ENCODE results near the gene CFAP221.

DNA sequence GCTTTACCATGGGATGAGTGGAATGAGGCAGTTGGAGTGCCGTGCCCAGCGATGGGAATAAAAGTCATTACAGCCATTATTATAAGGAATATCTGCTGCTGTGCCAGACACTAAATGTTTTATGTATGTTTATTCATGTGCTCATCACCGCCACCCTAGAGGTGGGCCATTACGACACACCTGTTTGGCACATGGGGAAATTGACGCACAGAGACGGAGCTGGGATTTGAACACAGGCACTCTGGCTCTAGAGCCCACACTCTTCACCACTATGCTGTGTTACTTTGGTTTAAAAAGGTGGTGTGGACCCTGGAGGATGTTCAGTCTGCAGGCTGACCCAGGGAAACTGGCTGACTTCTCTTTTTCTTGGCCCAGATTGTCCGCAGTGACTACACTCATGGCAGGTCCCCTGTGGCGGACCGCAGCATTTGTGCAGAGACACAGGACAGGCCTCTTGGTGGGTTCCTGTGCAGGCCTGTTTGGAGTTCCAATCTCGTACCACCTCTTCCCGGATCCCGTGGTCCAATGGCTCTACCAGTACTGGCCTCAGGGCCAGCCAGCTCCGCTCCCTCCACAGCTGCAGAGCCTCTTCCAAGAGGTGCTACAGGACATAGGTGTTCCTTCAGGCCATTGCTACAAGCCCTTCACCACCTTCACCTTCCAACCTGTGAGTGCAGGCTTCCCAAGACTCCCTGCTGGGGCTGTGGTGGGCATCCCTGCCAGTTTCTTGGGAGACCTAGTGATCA is 136.4 kb downstream of the CFAP221 start:
- TF ChIP-seq, protein P1, sequence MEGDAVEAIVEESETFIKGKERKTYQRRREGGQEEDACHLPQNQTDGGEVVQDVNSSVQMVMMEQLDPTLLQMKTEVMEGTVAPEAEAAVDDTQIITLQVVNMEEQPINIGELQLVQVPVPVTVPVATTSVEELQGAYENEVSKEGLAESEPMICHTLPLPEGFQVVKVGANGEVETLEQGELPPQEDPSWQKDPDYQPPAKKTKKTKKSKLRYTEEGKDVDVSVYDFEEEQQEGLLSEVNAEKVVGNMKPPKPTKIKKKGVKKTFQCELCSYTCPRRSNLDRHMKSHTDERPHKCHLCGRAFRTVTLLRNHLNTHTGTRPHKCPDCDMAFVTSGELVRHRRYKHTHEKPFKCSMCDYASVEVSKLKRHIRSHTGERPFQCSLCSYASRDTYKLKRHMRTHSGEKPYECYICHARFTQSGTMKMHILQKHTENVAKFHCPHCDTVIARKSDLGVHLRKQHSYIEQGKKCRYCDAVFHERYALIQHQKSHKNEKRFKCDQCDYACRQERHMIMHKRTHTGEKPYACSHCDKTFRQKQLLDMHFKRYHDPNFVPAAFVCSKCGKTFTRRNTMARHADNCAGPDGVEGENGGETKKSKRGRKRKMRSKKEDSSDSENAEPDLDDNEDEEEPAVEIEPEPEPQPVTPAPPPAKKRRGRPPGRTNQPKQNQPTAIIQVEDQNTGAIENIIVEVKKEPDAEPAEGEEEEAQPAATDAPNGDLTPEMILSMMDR (conservative IDR thresholded peaks at IDR 0.05) = no peak
- no peak for TF ChIP-seq ZFX (IDR thresholded peaks at IDR 0.05)

Measured in C4-2B (cell line).